GM19455 (cell line): Measurements from ENCODE around the gene PRKD2.

Source experiments
- ATAC-seq: cut with Tn5 transposase; IDR thresholded peaks from one replicate; pipeline ENCODE4 v1.9.1; 2021; ENCODE audit not compliant: unreplicated experiment

The PRKD2 gene

GRCh38 chr19:46725036-46725820, 8.3 kb upstream of the PRKD2 start:
- ATAC-seq = no peak

- no peak for ATAC-seq
Observed at GRCh38 chr19:46724468-46724867, 7.6 kb upstream of the PRKD2 start.

- ATAC-seq = no peak
Observed at GRCh38 chr19:46723471-46723870, 6.6 kb upstream of the PRKD2 start.

GRCh38 chr19:46723023-46723461, 6.1 kb upstream of the PRKD2 start:
- ATAC-seq = no peak

GRCh38 chr19:46722421-46723022, 5.6 kb upstream of the PRKD2 start:
- ATAC-seq = no peak

GRCh38 chr19:46722004-46722380, 5.1 kb upstream of the PRKD2 start:
- ATAC-seq = no peak

- ATAC-seq = no peak
Observed at GRCh38 chr19:46721269-46722003, 4.5 kb upstream of the PRKD2 start.

GRCh38 chr19:46720503-46721239, 3.8 kb upstream of the PRKD2 start:
- no peak for ATAC-seq

- ATAC-seq = no peak
Observed at GRCh38 chr19:46719629-46720502, 3.0 kb upstream of the PRKD2 start.

- no peak for ATAC-seq
Observed at GRCh38 chr19:46718934-46719622, 2.2 kb upstream of the PRKD2 start.

- no peak for ATAC-seq
Observed at GRCh38 chr19:46718157-46718933, 1.4 kb upstream of the PRKD2 start.

GRCh38 chr19:46717716-46718143, 816 bp upstream of the PRKD2 start:
- ATAC-seq = no peak

GRCh38 chr19:46716672-46717033, 261 bp downstream of the PRKD2 start:
- peak; percentile 3 for ATAC-seq

GRCh38 chr19:46715975-46716671, 791 bp downstream of the PRKD2 start:
- ATAC-seq = no peak

- no peak for ATAC-seq
Observed at GRCh38 chr19:46715620-46715974, 1.3 kb downstream of the PRKD2 start.

- no peak for ATAC-seq
Observed at GRCh38 chr19:46714444-46715106, 2.3 kb downstream of the PRKD2 start.

- no peak for ATAC-seq
Observed at GRCh38 chr19:46713781-46714443, 3.0 kb downstream of the PRKD2 start.
